ENCODE data around the gene ATP4B.

DNA sequence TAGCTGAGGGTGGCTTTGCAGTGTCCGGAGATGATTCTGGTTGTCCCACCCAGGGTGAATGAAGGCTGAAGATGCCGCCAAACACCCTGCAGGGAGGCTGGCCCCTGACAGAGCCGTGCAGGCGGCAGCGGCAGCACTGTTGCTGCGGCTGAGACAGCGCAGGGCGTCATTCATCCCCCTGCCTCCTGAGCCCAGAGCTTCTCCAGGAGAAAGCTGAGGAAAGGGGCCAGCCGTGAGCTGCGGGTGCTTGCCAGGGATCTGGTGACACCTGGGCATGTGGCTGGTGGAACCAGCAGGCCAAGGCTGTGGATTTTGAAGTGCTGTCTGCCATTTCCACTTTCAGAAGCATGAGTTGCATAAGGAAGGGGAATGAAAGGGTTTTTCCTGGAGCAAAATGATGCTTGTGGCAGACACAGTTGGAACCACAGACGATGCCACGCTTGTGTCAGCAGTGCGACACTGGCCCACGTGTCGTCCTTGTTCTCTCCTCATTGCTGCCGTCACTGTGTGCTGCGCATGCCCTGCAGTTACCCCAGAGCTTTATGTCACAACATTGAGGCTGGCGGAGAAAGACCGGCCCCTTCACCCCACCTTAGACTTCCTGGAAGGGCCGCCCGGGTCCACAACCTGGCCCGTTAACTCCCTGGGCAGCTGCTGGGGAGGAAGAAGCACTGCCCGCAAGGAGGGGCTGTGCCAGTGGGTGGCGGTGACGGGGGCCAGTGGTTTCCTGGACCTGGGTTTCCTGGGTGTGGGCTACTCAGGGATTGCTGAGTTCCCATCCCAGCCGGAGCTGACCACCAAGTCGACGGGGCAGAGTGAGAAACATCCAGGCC is 50.7 kb downstream of the ATP4B start:
- TF ChIP-seq, protein P1, sequence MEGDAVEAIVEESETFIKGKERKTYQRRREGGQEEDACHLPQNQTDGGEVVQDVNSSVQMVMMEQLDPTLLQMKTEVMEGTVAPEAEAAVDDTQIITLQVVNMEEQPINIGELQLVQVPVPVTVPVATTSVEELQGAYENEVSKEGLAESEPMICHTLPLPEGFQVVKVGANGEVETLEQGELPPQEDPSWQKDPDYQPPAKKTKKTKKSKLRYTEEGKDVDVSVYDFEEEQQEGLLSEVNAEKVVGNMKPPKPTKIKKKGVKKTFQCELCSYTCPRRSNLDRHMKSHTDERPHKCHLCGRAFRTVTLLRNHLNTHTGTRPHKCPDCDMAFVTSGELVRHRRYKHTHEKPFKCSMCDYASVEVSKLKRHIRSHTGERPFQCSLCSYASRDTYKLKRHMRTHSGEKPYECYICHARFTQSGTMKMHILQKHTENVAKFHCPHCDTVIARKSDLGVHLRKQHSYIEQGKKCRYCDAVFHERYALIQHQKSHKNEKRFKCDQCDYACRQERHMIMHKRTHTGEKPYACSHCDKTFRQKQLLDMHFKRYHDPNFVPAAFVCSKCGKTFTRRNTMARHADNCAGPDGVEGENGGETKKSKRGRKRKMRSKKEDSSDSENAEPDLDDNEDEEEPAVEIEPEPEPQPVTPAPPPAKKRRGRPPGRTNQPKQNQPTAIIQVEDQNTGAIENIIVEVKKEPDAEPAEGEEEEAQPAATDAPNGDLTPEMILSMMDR (IDR thresholded peaks at IDR 0.05) = no peak
- TF ChIP-seq ZFX (IDR thresholded peaks at IDR 0.05; ENCODE audit: borderline replicate concordance) = no peak
